HepG2 (cell line): ENCODE results near the gene PLCB4. TPM values are rescaled to one million over a fixed set of nuclear protein-coding genes. Genes with fewer than 3 reads are reported as not detected.

ENCODE experiments used
- ATAC-seq: fragments of 200-7000 bp; cut with Tn5 transposase; 3 replicates; pipeline ENCODE4 v1.9.1; 2020; ENCODE audit warnings: mild to moderate bottlenecking, moderate library complexity
- BruUV-seq: library from RNA; stranded (reverse); fragments of 400-500 nt; replicated peaks from 2 replicates; lab custom pipeline; 2021; lab: Mats Ljungman, UMichigan
- CTCF ChIA-PET: fragments of 300-600 bp; formaldehyde crosslinking; extraction: SDS; loops from one replicate; lab custom pipeline; 2021; ENCODE audit warnings: low total read pairs, inconsistent platforms, low intra/inter-chr PET ratio; lab: Yijun Ruan, JAX
- POLR2A ChIA-PET: fragments of 350-600 bp; sonication (Branson Sonifier 250); formaldehyde crosslinking; loops from one replicate; lab custom pipeline; 2020; ENCODE audit warnings: antibody characterized with exemption, inconsistent platforms; lab: Yijun Ruan, JAX
- DNase-seq: peaks from one replicate; pipeline ENCODE4 v3.0.0-alpha.2; 2015; ENCODE audit warnings: low spot score
- FAIRE-seq: peaks from 3 replicates; lab custom pipeline; 2011; peaks lifted over from hg19 to GRCh38; lab: Jason Lieb, UNC
- H2AFZ ChIP-seq: one replicate; pipeline ENCODE4 v1.6.1; 2011; ENCODE audit warnings: low read length, inconsistent platforms
- H3K27ac ChIP-seq: fragments of 300-600 bp; 3 replicates; pipeline ENCODE4 v1.8.0; 2011; ENCODE audit warnings: mixed run types, mild to moderate bottlenecking, mixed read lengths, low read length, inconsistent platforms; ENCODE audit not compliant: insufficient read depth; ENCODE audit errors: extremely low read length
- H3K27me3 ChIP-seq, 2 experiments: fragments of 200-600 bp in 1 of 2; 2 replicates in 1 of 2; 3 replicates in 1 of 2; pipeline versions ENCODE4 v1.6.0 to v1.8.0; 2011; ENCODE audit warnings: low read length in 2 of 2, mild to moderate bottlenecking in 2 of 2, moderate library complexity in 2 of 2, inconsistent platforms in 1 of 2; ENCODE audit not compliant: insufficient read depth in 2 of 2, control insufficient read depth in 1 of 2
- H3K36me3 ChIP-seq, 2 experiments: fragments of 200-600 bp in 1 of 2; replicated peaks in 1 of 2; 2 replicates in 1 of 2; 3 replicates in 1 of 2; pipeline versions ENCODE4 v1.5.1 to v1.8.0; 2011; ENCODE audit warnings: low read length in 2 of 2, inconsistent platforms in 1 of 2; ENCODE audit not compliant: insufficient read depth in 2 of 2, control insufficient read depth in 1 of 2
- H3K4me1 ChIP-seq: 2 replicates; pipeline ENCODE4 v1.5.1; 2012; ENCODE audit warnings: low read length, inconsistent platforms; ENCODE audit not compliant: insufficient read depth
- H3K4me2 ChIP-seq: 2 replicates; pipeline ENCODE4 v1.6.0; 2011; ENCODE audit warnings: low read depth, low read length, inconsistent platforms
- H3K4me3 ChIP-seq, 3 experiments: fragments of 200-600 bp in 1 of 3; sonication (generic), shearing (Covaris generic) in 1 of 3; replicated peaks in 1 of 3; 2 replicates each; pipeline ENCODE4 v1.5.1; 2011 to 2016; ENCODE audit warnings: low read length in 3 of 3, inconsistent platforms in 2 of 3, low read depth in 2 of 3, mild to moderate bottlenecking in 2 of 3, control low read depth in 1 of 3, mixed read lengths in 1 of 3; ENCODE audit not compliant: insufficient read depth in 1 of 3
- H3K79me2 ChIP-seq: one replicate; pipeline ENCODE4 v1.6.1; 2011; ENCODE audit warnings: low read length, inconsistent platforms; ENCODE audit not compliant: insufficient read depth
- H3K9ac ChIP-seq: 2 replicates; pipeline ENCODE4 v1.6.0; 2011; ENCODE audit warnings: mild to moderate bottlenecking, low read depth, low read length, inconsistent platforms; ENCODE audit not compliant: insufficient read depth
- H3K9me3 ChIP-seq: 2 replicates; pipeline ENCODE4 v1.5.1; 2012; ENCODE audit warnings: mild to moderate bottlenecking, low read length
- H4K20me1 ChIP-seq: 2 replicates; pipeline ENCODE4 v1.6.0; 2011; ENCODE audit warnings: inconsistent platforms, mild to moderate bottlenecking, low read length, moderate library complexity; ENCODE audit not compliant: insufficient read depth
- CEBPB ChIP-seq: IDR thresholded peaks from 2 replicates; pipeline ENCODE4 v1.6.1; 2011; ENCODE audit warnings: low read depth, low read length, improper control_type of control experiment, borderline replicate concordance
- CHCHD3 ChIP-seq: sonication (generic); formaldehyde crosslinking; IDR thresholded peaks from 2 replicates; pipeline ENCODE4 v1.8.0; 2022; ENCODE audit warnings: mild to moderate bottlenecking, missing genetic modification reagents, moderate library complexity
- ELF1 ChIP-seq: sonication (generic); formaldehyde crosslinking; IDR thresholded peaks from 2 replicates; pipeline ENCODE4 v1.4.0; 2020; ENCODE audit warnings: missing genetic modification reagents
- PAWR ChIP-seq: sonication (generic); formaldehyde crosslinking; IDR thresholded peaks from 2 replicates; pipeline ENCODE4 v1.4.0; 2020; ENCODE audit warnings: missing genetic modification reagents, mild to moderate bottlenecking, borderline replicate concordance
- SAP130 ChIP-seq: IDR thresholded peaks from 2 replicates; pipeline ENCODE4 v1.6.1; 2016; ENCODE audit warnings: low read depth
- SMAD1 ChIP-seq: sonication (generic); formaldehyde crosslinking; IDR thresholded peaks from 2 replicates; pipeline ENCODE4 v1.4.0; 2020; ENCODE audit warnings: missing genetic modification reagents, low read depth, mild to moderate bottlenecking, borderline replicate concordance
- U2AF1 ChIP-seq: fragments of 200-400 bp; formaldehyde crosslinking; optimal IDR thresholded peaks from 2 replicates; pipeline ENCODE3; 2017; ENCODE audit warnings: mild to moderate bottlenecking, low read depth, low read length
- ZGPAT ChIP-seq: IDR thresholded peaks from 2 replicates; pipeline ENCODE4 v1.6.1; 2016; ENCODE audit warnings: mild to moderate bottlenecking
- ZNF512 ChIP-seq: sonication (generic); formaldehyde crosslinking; IDR thresholded peaks from 2 replicates; pipeline ENCODE4 v1.4.0; 2020; ENCODE audit warnings: mild to moderate bottlenecking, missing genetic modification reagents
- ZNF576 ChIP-seq: sonication (generic); formaldehyde crosslinking; IDR thresholded peaks from 2 replicates; pipeline ENCODE4 v1.4.0; 2020; ENCODE audit warnings: mild to moderate bottlenecking, missing genetic modification reagents
- ZNF672 ChIP-seq: sonication (generic); formaldehyde crosslinking; IDR thresholded peaks from 2 replicates; pipeline ENCODE4 v1.8.1; 2022; ENCODE audit warnings: missing genetic modification reagents
- WGBS: methylation state at CpG from one replicate; pipeline ENCODE4 v1.1.6; 2017; ENCODE audit warnings: low lambda C conversion rate; 5-methylcytosine and 5-hydroxymethylcytosine counted together
- in situ Hi-C: cut with HindIII; loops from 2 replicates; pipeline ENCODE4 v1.10.0; 2017; ENCODE audit warnings: low pct_unique_long_range_greater_than_20kb; ENCODE audit not compliant: extremely low pct_ligation_motif_present
- intact Hi-C: fragments of 100-400 bp; cut with micrococcal nuclease; formaldehyde crosslinking; loops from one replicate; pipeline ENCODE4 v1.10.0; 2022; ENCODE audit not compliant: unreplicated experiment
- polyA plus RNA-seq, 8 experiments: library from polyadenylated mRNA; depleted of rRNA in 3 of 8; stranded (reverse) in 7 of 8; unstranded in 1 of 8; fragments of >200 nt; fragmentation: Illumina TruSeq in 4 of 8; extraction: Trizol in 4 of 8; gene quantifications; 2 replicates each; pipeline versions ENCODE4 v1.2.1 to v1.2.3, GENCODE V29; 2011 to 2016; ENCODE audit warnings: low read depth in 4 of 8, missing spikeins in 1 of 8, mixed read lengths in 1 of 8; ENCODE audit not compliant: insufficient read depth in 1 of 8
- total RNA-seq, 5 experiments: library from RNA; depleted of rRNA; stranded (reverse); fragments of >200 nt; fragmentation: Illumina TruSeq; extraction: Trizol; gene quantifications; 2 replicates each; pipeline ENCODE4 v1.2.3, GENCODE V29; 2016; ENCODE audit warnings: low read depth in 1 of 5

PLCB4 gene
- total and polyA plus RNA-seq, 2 of the 13 experiments (the other 11 are each of a cell fraction or from before 2014, with no cell fraction given): 0.01 TPM; not detected in 1

DNA sequence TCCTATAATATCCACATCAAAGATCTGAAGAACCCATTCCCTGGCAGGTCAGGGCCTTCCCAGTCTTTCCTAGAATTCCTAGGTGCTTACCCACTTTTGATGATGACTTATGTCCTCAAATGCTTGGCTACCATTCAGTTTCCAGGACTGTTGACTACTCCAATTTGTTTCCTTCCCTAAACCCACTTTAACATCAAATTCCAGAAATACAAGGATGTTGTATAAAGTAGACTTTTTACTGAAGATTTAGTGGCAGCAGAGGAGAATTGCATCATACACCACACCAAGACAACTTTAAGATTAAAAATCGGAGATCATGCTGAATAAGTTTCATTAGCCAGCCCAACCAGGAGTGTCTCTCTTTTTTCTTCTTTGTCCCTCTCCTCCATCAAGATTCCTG, 242.2 kb downstream of the PLCB4 start:
- no peak for FAIRE-seq
- no peak overlapping the region for H3K27ac ChIP-seq
- H3K4me1 ChIP-seq: no peaks in the 10 kb centered on the region
- no peak overlapping the region for H2AFZ ChIP-seq
- H4K20me1 ChIP-seq: no peaks in the 10 kb centered on the region
- no peaks in the 10 kb centered on the region for H3K79me2 ChIP-seq
- no peaks in the 10 kb centered on the region for H3K36me3 ChIP-seq
- 2% methylated on average over 1 of the region's 1 CpG for WGBS
- no peak overlapping the region for H3K4me2 ChIP-seq
- POLR2A ChIA-PET: no interaction called here
- peaks cover 0 to 4% of the 10 kb centered on the region in 2 experiments; a peak in 1 of 5 replicates for H3K27me3 ChIP-seq
- intact Hi-C loops (no loop called here), in situ Hi-C loops (no loop called here)
- H3K4me3 ChIP-seq: no peak overlapping the region
- no peaks in the 10 kb centered on the region for H3K9me3 ChIP-seq
- CTCF ChIA-PET: no interaction called here
- DNase-seq: no peak
- peak; percentile 46; the same call in 1 of the 2 replicates for TF ChIP-seq CEBPB
- no peak for TF ChIP-seq CHCHD3
- TF ChIP-seq ZNF576: no peak
- no peak for TF ChIP-seq ZNF672 (CRISPR knock-in tag)
- BruUV-seq: no TSS peak
- no peak overlapping the region for H3K9ac ChIP-seq
- ATAC-seq: no peak

DNA sequence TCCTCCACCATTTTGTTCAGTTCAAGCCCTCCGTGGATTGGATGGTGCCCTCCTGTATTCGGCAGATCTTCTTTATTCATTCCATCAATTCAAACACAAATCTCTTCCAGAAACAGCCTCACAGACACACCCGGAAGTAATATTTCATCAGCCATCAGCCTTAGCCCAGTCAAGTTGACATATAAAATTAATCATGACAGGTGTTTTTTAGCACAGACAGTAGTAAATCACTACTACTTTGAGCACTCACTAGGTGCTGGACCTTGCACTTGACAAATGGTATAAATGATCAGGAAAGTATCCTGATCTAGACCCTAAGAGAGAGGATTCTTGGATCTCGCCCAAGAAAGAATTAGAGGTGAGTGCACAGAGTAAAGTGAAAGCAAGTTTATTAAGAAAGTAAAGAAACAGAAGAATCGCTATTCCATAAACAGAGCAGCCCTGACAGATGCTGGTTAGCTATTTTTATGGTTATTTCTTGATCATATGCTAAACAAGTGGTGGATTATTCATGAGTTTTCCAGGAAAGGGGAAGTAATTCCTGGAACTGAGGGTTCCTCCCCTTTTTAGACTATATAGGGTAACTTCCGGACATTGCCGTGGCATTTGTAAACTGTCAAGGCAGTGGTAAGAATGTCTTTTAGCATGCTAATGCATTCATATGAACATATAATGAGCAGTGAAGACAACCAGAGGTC, 250.9 kb downstream of the PLCB4 start:
- 42% methylated on average over 7 of the region's 7 CpGs for WGBS
- Histone ChIP-seq H4K20me1 (no peaks in the 10 kb centered on the region), H3K4me2 (no peak overlapping the region), H3K4me3 (no peak overlapping the region), H3K9ac (no peak overlapping the region), H3K36me3 (no peaks in the 10 kb centered on the region), H3K27me3 (peaks cover 0 to 8% of the 10 kb centered on the region in 2 experiments; a peak in 1 of 5 replicates), H3K79me2 (no peaks in the 10 kb centered on the region), H3K9me3 (no peaks in the 10 kb centered on the region), H3K4me1 (no peaks in the 10 kb centered on the region), H3K27ac (no peak overlapping the region), H2AFZ (no peak overlapping the region)
- ChIA-PET CTCF (no interaction called here), POLR2A (no interaction called here)
- FAIRE-seq (no peak), DNase-seq (no peak), ATAC-seq (no peak)
- no peak for TF ChIP-seq PAWR (CRISPR knock-in tag)
- no peak for TF ChIP-seq ZGPAT (CRISPR knock-in tag)
- TF ChIP-seq SAP130 (CRISPR knock-in tag): no peak
- TF ChIP-seq SMAD1 (CRISPR knock-in tag): no peak
- no peak for TF ChIP-seq U2AF1
- TF ChIP-seq ELF1 (CRISPR knock-in tag): no peak
- TF ChIP-seq ZNF512: no peak
- BruUV-seq: no TSS peak
- intact Hi-C loops: loop anchor here (10.0 kb wide), 1 partner anchor 105 kb away; no protein-coding TSS in a partner anchor
- in situ Hi-C loops: no loop called here
